Suprapubic skin (tissue), 4 donors: ENCODE data around the gene RALGAPA2.

ENCODE experiments used
- CTCF ChIP-seq, 2 donors: fragments of 200-600 bp in 1 of 2; fragments of 450-650 bp in 1 of 2; sonication (generic) in 1 of 2; IDR thresholded peaks; one replicate each; pipeline ENCODE4 v1.5.1; 2016 to 2019; ENCODE audit warnings: antibody characterized with exemption in 2 of 2, mild to moderate bottlenecking in 1 of 2, moderate library complexity in 1 of 2
- POLR2A ChIP-seq, 2 donors: fragments of 450-650 bp; IDR thresholded peaks; one replicate each; pipeline ENCODE4 v1.6.1; 2017; ENCODE audit warnings: antibody characterized with exemption in 2 of 2, mild to moderate bottlenecking in 2 of 2, moderate library complexity in 2 of 2
- POLR2AphosphoS5 ChIP-seq, 3 donors: sonication (generic); formaldehyde crosslinking; IDR thresholded peaks; one replicate each; pipeline ENCODE4 v1.6.1; 2017; ENCODE audit warnings: antibody characterized with exemption in 3 of 3

- TF ChIP-seq CTCF (IDR thresholded peaks at IDR 0.05) (no peak), POLR2A (IDR thresholded peaks at IDR 0.05) (no peak), POLR2AphosphoS5 (IDR thresholded peaks at IDR 0.05) (no peak)
Observed at GRCh38 chr20:20668639-20669038, 43.8 kb downstream of the RALGAPA2 start.
